ENCODE data around the gene TBL1X. TPM values are rescaled to one million over a fixed set of nuclear protein-coding genes. Genes with fewer than 3 reads are reported as not detected.

TBL1X gene
- total RNA-seq, 4 donors from 2014 or later, result 14.8 to 31.7 (median 16.8) TPM

GRCh38 chrX:9775930-9776329 lies 311.1 kb downstream of the TBL1X start:
- no peak for DNase-seq (ENCODE audit: low spot score in 2 of 2)
- 80 to 85% methylated on average over 8 of the region's 8 CpGs for WGBS, 2 donors
- TF ChIP-seq CTCF (IDR thresholded peaks at IDR 0.05) (no peak), POLR2A (IDR thresholded peaks at IDR 0.05) (no peak)
- intact Hi-C loops (cut with DNase I; ENCODE audit: low total_unique reads), result no loop called here
- H3K4me3 ChIP-seq (ENCODE audit: low read depth, poor library complexity, severe bottlenecking), result no peak overlapping the region

- 66 to 74% methylated on average over 3 to 7 of the region's 7 CpGs for WGBS, 2 donors
- TF ChIP-seq POLR2A (IDR thresholded peaks at IDR 0.05) (no peak), CTCF (IDR thresholded peaks at IDR 0.05) (no peak)
- no peak for DNase-seq (ENCODE audit: low spot score in 2 of 2)
- no peak overlapping the region for H3K4me3 ChIP-seq (ENCODE audit: low read depth, poor library complexity, severe bottlenecking)
- intact Hi-C loops (cut with DNase I; ENCODE audit: low total_unique reads), result no loop called here
These were observed 317.1 kb downstream of the TBL1X start for GRCh38 chrX:9781941-9782340.

GRCh38 chrX:9784332-9784731 lies 319.5 kb downstream of the TBL1X start:
- WGBS, 2 donors, result 88 to 90% methylated on average over 7 to 8 of the region's 8 CpGs
- TF ChIP-seq CTCF (IDR thresholded peaks at IDR 0.05), result no peak
- TF ChIP-seq POLR2A (IDR thresholded peaks at IDR 0.05), result no peak
- intact Hi-C loops (cut with DNase I; ENCODE audit: low total_unique reads), result no loop called here
- no peak for DNase-seq (ENCODE audit: low spot score in 2 of 2)
- no peak overlapping the region for H3K4me3 ChIP-seq (ENCODE audit: low read depth, poor library complexity, severe bottlenecking)

- H3K4me3 ChIP-seq (ENCODE audit: low read depth, poor library complexity, severe bottlenecking), result no peak overlapping the region
- intact Hi-C loops (cut with DNase I; ENCODE audit: low total_unique reads), result no loop called here
- WGBS, 2 donors, result 43 to 55% methylated on average over 5 to 13 of the region's 58 CpGs
- TF ChIP-seq POLR2A (IDR thresholded peaks at IDR 0.05), result no peak
- TF ChIP-seq CTCF (IDR thresholded peaks at IDR 0.05), result no peak
- DNase-seq (ENCODE audit: low spot score in 2 of 2), result no peak
These were observed 320.5 kb downstream of the TBL1X start for GRCh38 chrX:9785254-9785943.

- DNase-seq (ENCODE audit: low spot score in 2 of 2), result no peak
- TF ChIP-seq POLR2A (IDR thresholded peaks at IDR 0.05), result no peak
- TF ChIP-seq CTCF (IDR thresholded peaks at IDR 0.05), result no peak
- no peak within 1 kb of the TSS for H3K4me3 ChIP-seq (ENCODE audit: low read depth, poor library complexity, severe bottlenecking)
- intact Hi-C loops (cut with DNase I; ENCODE audit: low total_unique reads), result no loop called here
- 24% methylated on average over 62 of the region's 132 CpGs; no CpG with 5 or more reads in 1 of the 2 donors for WGBS, 2 donors
These were observed 321.3 kb downstream of the TBL1X start, which contains the start of gene SHROOM2 for GRCh38 chrX:9785944-9786797. TSS of gene SHROOM2 (plus strand) at chrX:9786429. CDS start at chrX:9786546, 117 bp downstream.
